ENCODE data around the gene ACTN4.
A peak's percentile ranks its signal among the peaks of the same experiment; 100 is the strongest.
"Not testable (repeated sequence)": the region's sequence is repeated elsewhere in the genome, so short reads cannot be mapped to it uniquely, and the experiment has no call there.

ACTN4 gene

DNA sequence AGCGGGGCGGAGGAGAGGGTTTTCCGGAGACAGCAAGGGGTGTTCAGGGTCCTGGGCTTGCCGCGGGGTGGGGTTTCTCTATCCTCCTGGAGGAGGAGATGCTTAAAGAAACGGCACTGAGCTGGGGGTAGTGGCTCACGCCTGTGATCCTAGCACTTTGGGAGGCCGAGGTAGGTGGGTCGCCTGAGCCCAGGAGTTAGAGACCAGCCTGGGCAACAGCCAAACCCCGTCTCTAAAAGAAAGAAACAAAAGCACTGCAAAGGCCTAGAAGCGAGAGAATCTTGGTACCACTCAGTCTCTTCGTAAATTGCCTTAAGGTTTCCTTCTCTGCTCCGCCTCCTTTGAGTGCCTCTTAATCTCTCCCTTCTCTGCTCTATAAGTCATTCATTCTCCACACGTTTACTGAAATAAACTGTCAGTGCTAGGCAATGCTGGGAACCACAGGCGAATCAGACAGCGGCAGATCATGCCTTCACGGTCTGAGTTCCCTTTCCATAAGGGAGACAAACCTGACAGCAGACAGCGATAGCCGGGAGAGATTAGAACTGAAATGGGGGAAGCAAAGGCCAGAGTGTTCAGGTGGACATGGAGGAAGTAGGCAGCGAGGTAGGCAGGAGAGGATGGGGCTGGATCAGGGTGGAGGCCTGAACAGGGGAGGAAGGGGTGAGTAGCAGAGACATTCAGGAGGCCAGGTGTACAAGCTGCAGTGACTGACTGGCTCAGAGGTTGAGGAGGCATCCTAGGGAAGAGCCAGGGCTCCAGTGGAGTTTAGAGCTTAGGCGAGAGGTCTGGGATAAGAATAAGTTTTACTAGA is 27.9 kb upstream of the ACTN4 start:
- peak overlapping the region; percentile 89 for H3K4me2 ChIP-seq (ENCODE audit: low read length)
- H3K9me3 ChIP-seq (replicated peaks; ENCODE audit: low read length) = no peaks in the 10 kb centered on the region
- peak overlapping the region; percentile 83 for H3K4me3 ChIP-seq (ENCODE audit: low read length)

GRCh38 chr19:38624822-38625221 is 22.6 kb upstream of the ACTN4 start:
- H3K9me3 ChIP-seq (replicated peaks; ENCODE audit: low read length) = no peaks in the 10 kb centered on the region

More for the DNA sequence above, 27.9 kb upstream of the ACTN4 start:
- Histone ChIP-seq H3K9ac (ENCODE audit: low read depth, low read length) (peak overlapping the region; percentile 96), H3K27me3 (ENCODE audit: control insufficient read depth, insufficient read depth, low read length) (no peaks in the 10 kb centered on the region), H3K4me1 (ENCODE audit: control insufficient read depth, insufficient read depth, low read length) (peaks cover 15% of the 10 kb centered on the region), H3K36me3 (ENCODE audit: insufficient read depth, low read length) (peaks cover 31% of the 10 kb centered on the region)

GRCh38 chr19:38626401-38626800 is 21.0 kb upstream of the ACTN4 start:
- Histone ChIP-seq H3K4me1 (ENCODE audit: control insufficient read depth, insufficient read depth, low read length) (no peaks in the 10 kb centered on the region), H3K9me3 (replicated peaks; ENCODE audit: low read length) (no peaks in the 10 kb centered on the region), H3K9ac (ENCODE audit: low read depth, low read length) (no peak overlapping the region), H3K36me3 (ENCODE audit: insufficient read depth, low read length) (peaks cover 54% of the 10 kb centered on the region), H3K27me3 (ENCODE audit: control insufficient read depth, insufficient read depth, low read length) (no peaks in the 10 kb centered on the region), H3K4me3 (ENCODE audit: low read length) (no peak overlapping the region), H3K4me2 (ENCODE audit: low read length) (no peak overlapping the region)

More at GRCh38 chr19:38624822-38625221, 22.6 kb upstream of the ACTN4 start:
- Histone ChIP-seq H3K9ac (ENCODE audit: low read depth, low read length) (no peak overlapping the region), H3K4me3 (ENCODE audit: low read length) (no peak overlapping the region), H3K4me2 (ENCODE audit: low read length) (no peak overlapping the region), H3K27me3 (ENCODE audit: control insufficient read depth, insufficient read depth, low read length) (no peaks in the 10 kb centered on the region), H3K36me3 (ENCODE audit: insufficient read depth, low read length) (peaks cover 63% of the 10 kb centered on the region), H3K4me1 (ENCODE audit: control insufficient read depth, insufficient read depth, low read length) (peaks cover 6% of the 10 kb centered on the region)

DNA sequence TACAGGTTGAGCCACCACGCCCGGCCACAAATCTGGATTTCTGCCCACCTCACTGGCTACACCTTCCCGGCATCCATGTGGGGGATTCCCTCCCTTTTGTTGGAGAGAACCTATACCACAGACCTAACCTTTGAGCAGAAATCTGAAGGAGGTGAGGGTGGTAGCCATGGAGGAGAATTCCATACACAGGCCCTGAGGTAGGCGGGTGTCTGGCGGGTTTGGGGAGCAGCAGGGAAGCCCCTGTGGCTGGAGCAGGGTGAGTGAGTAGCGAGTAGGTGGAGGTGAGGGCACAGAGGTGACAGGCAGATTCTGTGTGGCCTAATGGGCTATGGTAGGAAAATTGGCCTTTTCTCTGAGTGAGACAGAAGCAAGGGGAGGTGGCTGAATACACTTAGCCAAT is 17.9 kb upstream of the ACTN4 start:
- Histone ChIP-seq H3K27me3 (ENCODE audit: control insufficient read depth, insufficient read depth, low read length) (no peaks in the 10 kb centered on the region), H3K4me3 (ENCODE audit: low read length) (no peak overlapping the region), H3K36me3 (ENCODE audit: insufficient read depth, low read length) (peaks cover 43% of the 10 kb centered on the region), H3K4me1 (ENCODE audit: control insufficient read depth, insufficient read depth, low read length) (no peaks in the 10 kb centered on the region), H3K9ac (ENCODE audit: low read depth, low read length) (no peak overlapping the region), H3K4me2 (ENCODE audit: low read length) (no peak overlapping the region), H3K9me3 (replicated peaks; ENCODE audit: low read length) (no peaks in the 10 kb centered on the region)

DNA sequence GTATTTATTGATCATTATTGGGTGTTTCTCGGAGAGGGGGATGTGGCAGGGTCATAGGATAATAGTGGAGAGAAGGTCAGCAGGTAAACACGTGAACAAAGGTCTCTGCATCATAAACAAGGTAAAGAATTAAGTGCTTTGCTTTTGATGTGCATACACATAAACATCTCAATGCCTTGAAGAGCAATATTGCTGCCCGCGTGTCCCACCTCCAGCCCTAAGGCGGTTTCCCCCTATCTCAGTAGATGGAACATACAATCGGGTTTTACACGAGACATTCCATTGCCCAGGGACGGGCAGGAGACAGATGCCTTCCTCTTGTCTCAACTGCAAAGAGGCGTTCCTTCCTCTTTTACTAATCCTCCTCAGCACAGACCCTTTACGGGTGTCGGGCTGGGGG is 16.1 kb upstream of the ACTN4 start:
- peaks cover 44% of the 10 kb centered on the region for H3K36me3 ChIP-seq (ENCODE audit: insufficient read depth, low read length)
- H3K9me3 ChIP-seq (replicated peaks; ENCODE audit: low read length); H3K4me3 ChIP-seq (ENCODE audit: low read length); H3K4me2 ChIP-seq (ENCODE audit: low read length); H3K27me3 ChIP-seq (ENCODE audit: control insufficient read depth, insufficient read depth, low read length); H3K9ac ChIP-seq (ENCODE audit: low read depth, low read length); H3K4me1 ChIP-seq (ENCODE audit: control insufficient read depth, insufficient read depth, low read length): not testable (repeated sequence)

DNA sequence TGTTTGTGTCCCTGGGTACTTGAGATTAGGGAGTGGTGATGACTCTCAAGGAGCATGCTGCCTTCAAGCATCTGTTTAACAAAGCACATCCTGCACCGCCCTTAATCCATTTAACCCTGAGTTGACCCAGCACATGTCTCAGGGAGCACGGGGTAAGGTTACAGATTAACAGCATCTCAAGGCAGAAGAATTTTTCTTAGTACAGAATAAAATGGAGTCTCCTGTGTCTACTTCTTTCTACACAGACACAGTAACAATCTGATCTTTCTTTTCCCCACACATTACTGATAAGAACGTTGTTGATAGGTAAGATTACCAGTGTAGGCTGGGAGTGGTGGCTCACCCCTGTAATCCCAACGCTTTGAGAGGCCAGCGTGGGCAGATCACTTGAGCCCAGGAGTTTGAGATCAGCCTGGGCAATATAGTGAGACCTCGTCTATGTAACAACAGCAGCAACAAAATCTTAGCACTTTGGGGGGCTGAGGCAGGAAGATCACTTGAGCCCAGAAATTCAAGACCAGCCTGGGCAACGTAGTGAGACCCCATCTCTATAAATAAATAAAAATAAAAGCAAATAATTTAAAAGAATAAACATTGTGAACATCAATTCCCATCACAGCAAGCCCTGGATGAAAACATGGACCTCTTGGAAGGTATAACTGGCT is 15.5 kb upstream of the ACTN4 start:
- not testable (repeated sequence) for H3K27me3 ChIP-seq (ENCODE audit: control insufficient read depth, insufficient read depth, low read length)
- H3K36me3 ChIP-seq (ENCODE audit: insufficient read depth, low read length) = peaks cover 43% of the 10 kb centered on the region

DNA sequence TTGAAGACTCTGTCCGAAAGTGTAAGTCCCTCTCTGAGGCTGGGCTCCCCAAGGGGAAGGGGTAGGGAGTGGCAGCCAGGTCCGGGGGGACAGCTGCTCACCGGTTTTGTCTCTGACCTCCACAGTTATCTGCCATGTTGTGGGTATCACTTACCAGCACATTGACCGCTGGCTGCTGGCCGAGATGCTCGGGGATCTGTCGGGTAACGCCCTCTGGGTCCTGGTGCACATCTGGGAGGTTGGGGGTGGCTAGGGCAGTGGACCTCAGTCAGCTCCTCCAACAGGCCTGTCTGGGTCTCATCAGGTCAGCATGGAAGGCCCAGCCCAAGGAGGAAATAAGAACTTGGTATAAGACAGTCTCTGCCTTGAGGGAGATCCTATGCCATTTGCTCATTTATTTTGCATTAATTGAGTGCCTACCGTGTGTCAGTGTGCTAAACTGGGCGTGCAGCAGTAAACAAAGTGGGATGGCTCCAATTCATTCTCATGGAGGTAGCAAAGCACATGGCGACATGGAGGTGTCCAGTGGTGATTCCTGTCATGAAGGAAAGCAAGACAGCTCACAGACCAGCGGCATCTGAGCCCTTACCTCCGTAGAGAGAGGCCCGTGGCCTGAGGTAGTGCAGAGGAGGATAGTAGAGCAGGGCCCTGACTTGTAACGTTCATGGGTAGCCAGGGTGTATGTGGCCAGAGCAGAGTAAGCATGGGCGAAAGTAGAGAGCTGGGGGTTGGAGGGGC is 14.8 kb upstream of the ACTN4 start:
- Histone ChIP-seq H3K9ac (ENCODE audit: low read depth, low read length) (no peak overlapping the region), H3K4me1 (ENCODE audit: control insufficient read depth, insufficient read depth, low read length) (peaks cover 3% of the 10 kb centered on the region), H3K27me3 (ENCODE audit: control insufficient read depth, insufficient read depth, low read length) (no peaks in the 10 kb centered on the region), H3K9me3 (replicated peaks; ENCODE audit: low read length) (no peaks in the 10 kb centered on the region), H3K4me2 (ENCODE audit: low read length) (no peak overlapping the region), H3K4me3 (ENCODE audit: low read length) (no peak overlapping the region), H3K36me3 (ENCODE audit: insufficient read depth, low read length) (peaks cover 39% of the 10 kb centered on the region)

More for the DNA sequence above, 15.5 kb upstream of the ACTN4 start:
- H3K4me1 ChIP-seq (ENCODE audit: control insufficient read depth, insufficient read depth, low read length); H3K9me3 ChIP-seq (replicated peaks; ENCODE audit: low read length); H3K4me3 ChIP-seq (ENCODE audit: low read length); H3K4me2 ChIP-seq (ENCODE audit: low read length); H3K9ac ChIP-seq (ENCODE audit: low read depth, low read length): not testable (repeated sequence)

DNA sequence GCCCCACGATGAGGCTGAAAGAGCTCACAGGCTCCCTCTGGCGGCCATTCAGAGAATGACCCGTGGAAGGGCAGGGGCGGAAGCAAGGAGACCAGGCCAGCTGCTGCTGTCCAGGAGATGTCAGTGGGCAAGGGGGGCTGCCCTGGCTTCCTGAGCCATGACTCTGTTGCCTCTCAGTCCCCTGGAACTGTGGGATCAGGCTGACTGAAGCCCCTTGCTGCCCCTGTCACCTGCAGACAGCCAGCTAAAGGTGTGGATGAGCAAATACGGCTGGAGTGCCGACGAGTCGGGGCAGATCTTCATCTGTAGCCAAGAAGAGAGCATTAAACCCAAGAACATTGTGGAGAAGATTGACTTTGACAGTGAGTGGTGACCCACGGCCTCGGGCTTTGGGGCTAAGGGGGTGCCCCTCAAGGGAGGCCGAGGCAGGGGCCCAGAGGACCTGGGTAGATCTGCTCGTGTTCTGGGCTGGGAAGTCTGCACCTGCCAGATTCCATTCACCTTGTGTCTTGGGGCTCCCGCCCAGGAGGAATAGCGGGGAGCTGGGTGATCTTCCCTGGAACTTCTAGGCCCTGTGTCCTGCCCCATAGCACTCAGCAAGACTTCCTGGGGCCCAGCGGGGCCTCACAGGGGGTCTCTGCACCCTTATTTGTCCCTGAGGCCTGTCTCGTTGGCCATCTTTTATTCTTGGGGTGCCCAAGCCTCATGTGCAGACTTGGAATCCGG is 12.5 kb upstream of the ACTN4 start:
- no peak overlapping the region for H3K9ac ChIP-seq (ENCODE audit: low read depth, low read length)
- H3K4me1 ChIP-seq (ENCODE audit: control insufficient read depth, insufficient read depth, low read length) = peaks cover 3% of the 10 kb centered on the region
- peaks cover 29% of the 10 kb centered on the region for H3K36me3 ChIP-seq (ENCODE audit: insufficient read depth, low read length)
- no peaks in the 10 kb centered on the region for H3K9me3 ChIP-seq (replicated peaks; ENCODE audit: low read length)
- H3K27me3 ChIP-seq (ENCODE audit: control insufficient read depth, insufficient read depth, low read length) = no peaks in the 10 kb centered on the region
- no peak overlapping the region for H3K4me2 ChIP-seq (ENCODE audit: low read length)
- no peak overlapping the region for H3K4me3 ChIP-seq (ENCODE audit: low read length)

DNA sequence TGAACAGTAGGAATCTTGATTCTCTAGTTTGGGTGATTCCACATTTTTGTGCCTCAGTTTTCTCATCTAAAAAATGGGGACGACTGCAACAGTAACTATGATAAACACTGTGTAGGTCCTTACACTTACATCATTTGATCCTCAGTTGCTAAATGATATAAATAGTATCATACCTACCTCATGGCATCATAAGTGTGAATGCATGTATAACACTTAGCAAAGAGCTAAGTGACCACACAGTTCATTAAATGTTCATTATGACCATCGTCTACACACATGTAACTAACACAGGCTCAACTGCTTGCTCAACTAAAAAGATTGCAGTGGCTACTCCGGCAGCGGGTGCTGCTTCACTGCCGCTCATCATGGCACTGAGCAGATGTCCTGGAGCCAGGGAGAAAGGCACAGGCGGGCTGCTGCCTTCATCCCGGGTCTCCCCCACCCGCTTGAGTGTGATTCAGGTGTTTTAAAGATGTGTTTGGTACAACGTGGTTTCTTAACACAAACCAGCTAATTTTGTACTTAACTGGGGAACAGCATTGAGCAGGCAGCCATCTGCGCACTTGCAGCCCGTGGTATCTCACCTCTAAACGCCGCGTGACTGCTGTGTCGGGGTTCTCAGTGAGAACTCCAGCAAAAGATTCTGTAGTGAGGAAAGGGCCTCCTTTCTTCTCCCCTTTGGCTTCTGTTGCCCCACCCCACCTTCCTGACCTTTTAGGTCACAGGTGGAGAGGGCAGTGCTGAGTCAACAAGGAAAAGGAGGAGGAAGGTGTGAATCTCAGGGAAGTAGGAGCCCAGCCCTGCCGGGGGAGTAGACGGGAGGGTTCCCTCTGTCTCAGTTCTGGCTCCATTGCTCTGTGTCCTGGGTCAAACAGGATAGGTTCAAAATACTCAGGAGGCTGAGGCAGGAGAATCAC is 11.7 kb upstream of the ACTN4 start:
- Histone ChIP-seq H3K4me2 (ENCODE audit: low read length) (no peak overlapping the region), H3K9me3 (replicated peaks; ENCODE audit: low read length) (no peaks in the 10 kb centered on the region), H3K27me3 (ENCODE audit: control insufficient read depth, insufficient read depth, low read length) (no peaks in the 10 kb centered on the region), H3K4me3 (ENCODE audit: low read length) (no peak overlapping the region), H3K4me1 (ENCODE audit: control insufficient read depth, insufficient read depth, low read length) (peaks cover 3% of the 10 kb centered on the region), H3K36me3 (ENCODE audit: insufficient read depth, low read length) (peaks cover 28% of the 10 kb centered on the region), H3K9ac (ENCODE audit: low read depth, low read length) (no peak overlapping the region)

DNA sequence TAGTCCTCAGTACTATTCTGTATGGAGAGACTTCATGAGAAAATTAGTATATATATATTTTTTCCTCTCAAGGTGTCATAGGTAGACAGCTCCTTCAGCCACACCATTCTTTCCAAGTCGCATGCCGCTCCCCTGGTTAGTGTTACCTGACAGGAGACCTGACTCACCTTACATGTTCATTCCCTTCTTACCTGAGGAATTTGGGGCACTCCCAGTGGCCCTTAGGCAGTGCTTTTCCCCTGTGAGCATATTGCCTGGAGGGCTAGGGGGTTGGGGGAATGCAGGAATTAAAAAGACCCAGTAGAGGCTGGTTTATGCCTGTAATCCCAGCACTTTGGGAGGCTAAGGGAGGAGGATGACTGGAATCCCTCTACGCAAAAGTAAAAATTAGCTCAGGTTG is 9.0 kb upstream of the ACTN4 start:
- Histone ChIP-seq H3K36me3 (ENCODE audit: insufficient read depth, low read length) (peaks cover 19% of the 10 kb centered on the region), H3K4me2 (ENCODE audit: low read length) (no peak overlapping the region), H3K4me1 (ENCODE audit: control insufficient read depth, insufficient read depth, low read length) (peaks cover 3% of the 10 kb centered on the region), H3K4me3 (ENCODE audit: low read length) (no peak overlapping the region), H3K27me3 (ENCODE audit: control insufficient read depth, insufficient read depth, low read length) (no peaks in the 10 kb centered on the region), H3K9me3 (replicated peaks; ENCODE audit: low read length) (no peaks in the 10 kb centered on the region), H3K9ac (ENCODE audit: low read depth, low read length) (no peak overlapping the region)
